SK-N-SH (cell line): ENCODE results near the gene PRKCA. TPM values are rescaled to one million over a fixed set of nuclear protein-coding genes. Genes with fewer than 3 reads are reported as not detected.

Source experiments
- CTCF ChIA-PET: fragments of 300-600, 350-600 bp; formaldehyde crosslinking; extraction: SDS; loops from one replicate; lab custom pipeline; 2021; lab: Yijun Ruan, JAX
- POLR2A ChIA-PET: fragments of 350-600 bp; sonication (Branson Sonifier 250); formaldehyde crosslinking; extraction: SDS; loops from one replicate; lab custom pipeline; 2020; ENCODE audit warnings: antibody characterized with exemption, inconsistent platforms; lab: Yijun Ruan, JAX
- DNase-seq: peaks from one replicate; pipeline ENCODE4 v3.0.0; 2012
- H2AFZ ChIP-seq: fragments of 200-600 bp; sonication (generic); 2 replicates; pipeline ENCODE4 v1.8.1; 2016; ENCODE audit warnings: antibody characterized with exemption, mild to moderate bottlenecking, low read depth
- H3F3A ChIP-seq: fragments of 200-600 bp; sonication (generic); replicated peaks from 2 replicates; pipeline ENCODE3; 2016; ENCODE audit warnings: antibody characterized with exemption, mild to moderate bottlenecking; ENCODE audit not compliant: insufficient read depth
- H3K27ac ChIP-seq, 2 experiments: fragments of 200-500 bp in 1 of 2; fragments of 200-600 bp in 1 of 2; sonication (Bioruptor generic) in 1 of 2; sonication (generic), shearing (Covaris generic) in 1 of 2; 2 replicates each; pipeline versions ENCODE4 v1.5.1 to v1.6.1; 2014 to 2016; ENCODE audit warnings: low read depth in 2 of 2, inconsistent platforms in 1 of 2, low read length in 1 of 2, mild to moderate bottlenecking in 1 of 2, mixed read lengths in 1 of 2
- H3K27me3 ChIP-seq: fragments of 200-600 bp; sonication (generic), shearing (Covaris generic); 2 replicates; pipeline ENCODE4 v1.6.1; 2016; ENCODE audit warnings: mixed run types; ENCODE audit not compliant: insufficient read depth
- H3K36me3 ChIP-seq, 2 experiments: fragments of 200-500 bp in 1 of 2; fragments of 200-600 bp in 1 of 2; sonication (Bioruptor generic) in 1 of 2; sonication (generic) in 1 of 2; replicated peaks in 1 of 2; 2 replicates each; pipeline versions ENCODE3 to v1.5.1; 2014 to 2016; ENCODE audit warnings: low read length in 1 of 2, mild to moderate bottlenecking in 1 of 2; ENCODE audit not compliant: insufficient read depth in 2 of 2, control insufficient read depth in 1 of 2
- H3K4me1 ChIP-seq, 2 experiments: fragments of 200-500 bp in 1 of 2; fragments of 200-600 bp in 1 of 2; sonication (Bioruptor generic) in 1 of 2; sonication (generic), shearing (Covaris generic) in 1 of 2; 2 replicates each; pipeline versions ENCODE4 v1.5.1 to v1.6.1; 2014 to 2016; ENCODE audit warnings: low read depth in 1 of 2, low read length in 1 of 2, mixed run types in 1 of 2; ENCODE audit not compliant: insufficient read depth in 2 of 2, control insufficient read depth in 1 of 2
- H3K4me2 ChIP-seq: fragments of 200-600 bp; sonication (generic), shearing (Covaris generic); 2 replicates; pipeline ENCODE4 v1.6.1; 2017; ENCODE audit warnings: mixed run types
- H3K4me3 ChIP-seq, 2 experiments: fragments of 200-500 bp in 1 of 2; fragments of 200-600 bp in 1 of 2; sonication (Bioruptor generic) in 1 of 2; sonication (generic), shearing (Covaris generic) in 1 of 2; 2 replicates each; pipeline versions ENCODE4 v1.5.1 to v1.8.1; 2014 to 2016; ENCODE audit warnings: low read depth in 2 of 2, inconsistent platforms in 1 of 2, low read length in 1 of 2, mild to moderate bottlenecking in 1 of 2, mixed read lengths in 1 of 2, moderate library complexity in 1 of 2
- H3K79me2 ChIP-seq: fragments of 200-600 bp; sonication (generic); 2 replicates; pipeline ENCODE4 v1.8.1; 2017; ENCODE audit warnings: mild to moderate bottlenecking; ENCODE audit not compliant: insufficient read depth
- H3K9ac ChIP-seq: fragments of 200-600 bp; sonication (generic); 2 replicates; pipeline ENCODE4 v1.6.1; 2017; ENCODE audit warnings: mixed run types
- H3K9me2 ChIP-seq: fragments of 200-600 bp; sonication (generic); 2 replicates; pipeline ENCODE4 v1.6.1; 2017; ENCODE audit warnings: mixed run types
- H3K9me3 ChIP-seq: fragments of 200-600 bp; sonication (generic); 2 replicates; pipeline ENCODE4 v1.6.1; 2017; ENCODE audit warnings: mixed run types, mild to moderate bottlenecking, moderate library complexity
- H4K20me1 ChIP-seq: fragments of 200-600 bp; sonication (generic); 2 replicates; pipeline ENCODE4 v1.6.1; 2017; ENCODE audit warnings: mild to moderate bottlenecking, mixed run types; ENCODE audit not compliant: insufficient read depth
- EZH2phosphoT487 ChIP-seq: fragments of 200-600 bp; sonication (generic); IDR thresholded peaks from 2 replicates; pipeline ENCODE4 v1.6.1; 2017; ENCODE audit warnings: low read depth, mixed run types, mild to moderate bottlenecking, antibody characterized with exemption, moderate library complexity, borderline replicate concordance
- FOSL2 ChIP-seq: IDR thresholded peaks from 2 replicates; pipeline ENCODE4 v1.4.0; 2012; ENCODE audit warnings: low read depth, mild to moderate bottlenecking, moderate library complexity, borderline replicate concordance
- FOXJ3 ChIP-seq: sonication (generic); formaldehyde crosslinking; IDR thresholded peaks from 2 replicates; pipeline ENCODE4 v1.5.1; 2020; ENCODE audit warnings: mild to moderate bottlenecking, missing genetic modification reagents
- GATA2 ChIP-seq: sonication (generic); formaldehyde crosslinking; IDR thresholded peaks from 2 replicates; pipeline ENCODE4 v1.5.0; 2020; ENCODE audit warnings: mild to moderate bottlenecking, missing genetic modification reagents
- JUND ChIP-seq: IDR thresholded peaks from 2 replicates; pipeline ENCODE4 v1.4.0; 2012
- NRF1 ChIP-seq: IDR thresholded peaks from 2 replicates; pipeline ENCODE4 v1.6.1; 2012; ENCODE audit warnings: low read depth, mild to moderate bottlenecking, low read length
- RAD21 ChIP-seq: IDR thresholded peaks from 2 replicates; pipeline ENCODE4 v1.6.1; 2012; ENCODE audit warnings: mild to moderate bottlenecking, low read length
- RCOR1 ChIP-seq: fragments of 150-350 bp; IDR thresholded peaks from 2 replicates; pipeline ENCODE4 v1.6.1; 2017; ENCODE audit warnings: antibody characterized with exemption, low read length
- TAF1 ChIP-seq: IDR thresholded peaks from 2 replicates; pipeline ENCODE4 v1.6.1; 2012; ENCODE audit warnings: low read depth, mild to moderate bottlenecking, low read length, moderate library complexity, borderline replicate concordance
- TEAD4 ChIP-seq: IDR thresholded peaks from 2 replicates; pipeline ENCODE4 v1.4.0; 2012; ENCODE audit warnings: mild to moderate bottlenecking, borderline replicate concordance; ENCODE audit not compliant: insufficient read depth
- WGBS: methylation state at CpG from one replicate; pipeline ENCODE4 v1.1.6; 2017; ENCODE audit warnings: low lambda C conversion rate; 5-methylcytosine and 5-hydroxymethylcytosine counted together
- polyA plus RNA-seq, 3 experiments: library from polyadenylated mRNA; depleted of rRNA; stranded (reverse); fragments of >200 nt; gene quantifications; 2 replicates each; pipeline ENCODE4 v1.2.3, GENCODE V29; 2012
- TF ChIP-seq, protein P1 (sequence below): IDR thresholded peaks from 2 replicates; pipeline ENCODE4; 2012
- TF ChIP-seq, protein P2 (sequence below): IDR thresholded peaks from 2 replicates; pipeline ENCODE4 v1.4.0; 2012; ENCODE audit warnings: low read depth
- TF ChIP-seq, protein P3 (sequence below): fragments of 150-350 bp; IDR thresholded peaks from 2 replicates; pipeline ENCODE4 v1.6.1; 2016; ENCODE audit warnings: mild to moderate bottlenecking, low read depth, low read length

PRKCA gene
- polyA plus RNA-seq, 1 of the 3 experiments (the other 2 are of a cell fraction): 108 TPM

DNA sequence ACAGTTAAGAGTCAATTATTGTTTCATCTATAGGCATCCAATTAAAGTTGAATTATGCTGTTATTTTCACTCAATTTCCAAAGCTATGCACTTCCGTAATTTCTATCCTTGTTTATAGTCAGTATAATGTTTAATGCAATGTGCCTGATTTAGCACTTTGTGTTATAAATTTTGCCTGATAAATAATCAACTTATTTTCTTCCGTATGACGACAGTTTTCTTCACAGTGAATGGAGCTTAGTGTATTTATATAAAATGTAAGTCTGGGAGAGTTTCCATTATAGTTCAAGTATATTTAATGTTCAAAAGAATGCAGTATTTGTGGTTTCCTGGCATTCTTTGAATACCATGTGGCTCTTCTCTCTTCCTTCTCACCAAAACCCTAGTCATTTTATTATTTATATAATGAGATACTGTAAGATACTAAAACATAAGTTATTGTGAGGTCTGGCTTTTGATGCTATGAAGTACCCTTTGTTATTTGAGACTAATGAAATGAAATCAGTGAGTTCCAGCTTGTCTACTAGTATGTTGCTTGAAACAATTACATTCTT, 240.6 kb downstream of the PRKCA start (continued):
- TF ChIP-seq, protein P1, sequence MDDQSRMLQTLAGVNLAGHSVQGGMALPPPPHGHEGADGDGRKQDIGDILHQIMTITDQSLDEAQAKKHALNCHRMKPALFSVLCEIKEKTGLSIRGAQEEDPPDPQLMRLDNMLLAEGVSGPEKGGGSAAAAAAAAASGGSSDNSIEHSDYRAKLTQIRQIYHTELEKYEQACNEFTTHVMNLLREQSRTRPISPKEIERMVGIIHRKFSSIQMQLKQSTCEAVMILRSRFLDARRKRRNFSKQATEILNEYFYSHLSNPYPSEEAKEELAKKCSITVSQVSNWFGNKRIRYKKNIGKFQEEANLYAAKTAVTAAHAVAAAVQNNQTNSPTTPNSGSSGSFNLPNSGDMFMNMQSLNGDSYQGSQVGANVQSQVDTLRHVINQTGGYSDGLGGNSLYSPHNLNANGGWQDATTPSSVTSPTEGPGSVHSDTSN: peak; percentile 57; the same call in 1 of the 2 replicates
- no peak for TF ChIP-seq NRF1
- no peak for TF ChIP-seq GATA2
- peak; percentile 95 for TF ChIP-seq TEAD4
- TF ChIP-seq RAD21: no peak
- TF ChIP-seq EZH2phosphoT487: no peak
- peak; percentile 49; the same call in 1 of the 2 replicates for TF ChIP-seq JUND
- no peak for TF ChIP-seq FOXJ3 (CRISPR knock-in tag)
- TF ChIP-seq, protein P2, sequence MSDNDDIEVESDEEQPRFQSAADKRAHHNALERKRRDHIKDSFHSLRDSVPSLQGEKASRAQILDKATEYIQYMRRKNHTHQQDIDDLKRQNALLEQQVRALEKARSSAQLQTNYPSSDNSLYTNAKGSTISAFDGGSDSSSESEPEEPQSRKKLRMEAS: 0 out of 2 replicates have a peak, but pooled peaks have one; percentile 28
- peak; percentile 37; the same call in 1 of the 2 replicates for TF ChIP-seq FOSL2

DNA sequence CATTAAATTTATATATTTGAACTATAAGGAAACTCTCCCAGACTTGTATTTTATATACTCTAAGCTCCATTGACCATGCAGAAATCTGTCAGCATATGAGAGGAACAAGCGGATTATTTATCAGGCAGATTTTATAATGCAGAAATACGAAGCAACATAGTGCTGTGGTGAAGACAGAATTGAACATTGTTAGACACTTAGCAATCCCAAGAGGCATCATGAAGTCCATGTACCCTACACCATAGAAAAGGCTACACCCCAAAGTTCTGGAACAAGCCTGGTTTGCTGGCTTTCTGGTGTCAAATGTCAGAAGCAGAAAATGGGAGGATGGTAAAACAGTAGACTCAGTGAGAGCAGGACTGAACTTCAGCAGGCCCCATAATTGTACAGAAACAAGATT, 241.1 kb downstream of the PRKCA start:
- peak overlapping the region; percentile 67 for H3K4me2 ChIP-seq
- POLR2A ChIA-PET: no interaction called here
- CTCF ChIA-PET: interaction anchor here (0.6 to 1.3 kb wide), 2 partner anchors 9 to 24 kb away, joined by 3 read pairs; no protein-coding TSS in a partner anchor
- H2AFZ ChIP-seq: no peak overlapping the region
- H3K79me2 ChIP-seq: peaks cover 87% of the 10 kb centered on the region
- no peaks in the 10 kb centered on the region for H3K9me2 ChIP-seq
- no peak for DNase-seq
- peaks cover 6 to 31% of the 10 kb centered on the region in 2 experiments for H3K36me3 ChIP-seq
- H3K4me1 ChIP-seq: peaks cover 41 to 64% of the 10 kb centered on the region in 2 experiments
- peak overlapping the region; percentile 58 for H3K9ac ChIP-seq
- TF ChIP-seq, protein P1: no peak
- TF ChIP-seq RCOR1: no peak
- TF ChIP-seq TAF1: no peak
- TF ChIP-seq, protein P3, sequence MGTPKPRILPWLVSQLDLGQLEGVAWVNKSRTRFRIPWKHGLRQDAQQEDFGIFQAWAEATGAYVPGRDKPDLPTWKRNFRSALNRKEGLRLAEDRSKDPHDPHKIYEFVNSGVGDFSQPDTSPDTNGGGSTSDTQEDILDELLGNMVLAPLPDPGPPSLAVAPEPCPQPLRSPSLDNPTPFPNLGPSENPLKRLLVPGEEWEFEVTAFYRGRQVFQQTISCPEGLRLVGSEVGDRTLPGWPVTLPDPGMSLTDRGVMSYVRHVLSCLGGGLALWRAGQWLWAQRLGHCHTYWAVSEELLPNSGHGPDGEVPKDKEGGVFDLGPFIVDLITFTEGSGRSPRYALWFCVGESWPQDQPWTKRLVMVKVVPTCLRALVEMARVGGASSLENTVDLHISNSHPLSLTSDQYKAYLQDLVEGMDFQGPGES: no peak
- no peak for TF ChIP-seq RAD21
- TF ChIP-seq, all 33 proteins: peak for 0
- Histone ChIP-seq H3K9me3 (peaks cover 9% of the 10 kb centered on the region; the same call in 1 of the 2 replicates), H3F3A (peaks cover 87% of the 10 kb centered on the region), H3K27ac (peak overlapping the region; percentile 79 to 93), H3K4me3 (no peak overlapping the region), H3K27me3 (no peaks in the 10 kb centered on the region), H4K20me1 (no peaks in the 10 kb centered on the region; the same call in 1 of the 2 replicates)
- WGBS: 60% methylated on average over 2 of the region's 2 CpGs
